K562 (cell line): Measurements from ENCODE around the gene MMEL1. TPM values are rescaled to one million over a fixed set of nuclear protein-coding genes. Genes with fewer than 3 reads are reported as not detected.
A peak's percentile ranks its signal among the peaks of the same experiment; 100 is the strongest.

Experiments
- ARID3B ChIP-seq: fragments of 250-450 bp; sonication (Bioruptor Pico); IDR thresholded peaks from 2 replicates; pipeline ENCODE4 v1.4.0; 2020; ENCODE audit warnings: borderline replicate concordance
- CBX1 ChIP-seq: sonication (generic); IDR thresholded peaks from 2 replicates; pipeline ENCODE4 v1.6.1; 2016; ENCODE audit warnings: antibody characterized with exemption, low read depth, mild to moderate bottlenecking
- ETV1 ChIP-seq: fragments of 450-650 bp; conservative IDR thresholded peaks from 2 replicates; pipeline ENCODE4 v1.6.1; 2016; ENCODE audit warnings: missing genetic modification characterization, control low read depth, low read depth, missing compliant biosample characterization
- FOXP1 ChIP-seq: sonication (generic); formaldehyde crosslinking; IDR thresholded peaks from 2 replicates; pipeline ENCODE4 v1.8.0; 2022; ENCODE audit warnings: mild to moderate bottlenecking, missing genetic modification reagents
- L3MBTL2 ChIP-seq: fragments of 450-650 bp; IDR thresholded peaks from 2 replicates; pipeline ENCODE4 v1.6.1; 2016; ENCODE audit warnings: mild to moderate bottlenecking, moderate library complexity
- polyA plus RNA-seq, 8 experiments: library from polyadenylated mRNA; depleted of rRNA in 4 of 8; stranded (reverse) in 5 of 8; unstranded in 3 of 8; fragments of >200 nt; fragmentation: Nextera tagmentation in 2 of 8; fragmentation: Illumina TruSeq in 1 of 8; extraction: Ambion mirVana in 2 of 8; extraction: Trizol in 1 of 8; gene quantifications; 2 replicates each; pipeline versions ENCODE4 v1.2.1 to v1.2.3, GENCODE V29; 2011 to 2014; ENCODE audit warnings: inconsistent platforms in 1 of 8, missing spikeins in 1 of 8
- total RNA-seq, 7 experiments: library from RNA; depleted of rRNA in 6 of 7; stranded (reverse); fragments of >200 nt in 6 of 7; fragmentation: Illumina TruSeq in 2 of 7; extraction: Trizol in 2 of 7; gene quantifications; 2 replicates each; pipeline versions ENCODE4 v1.2.1 to v1.2.3, GENCODE V29; 2011 to 2021; ENCODE audit warnings: low replicate concordance in 1 of 7
- TF ChIP-seq, protein P1 (sequence below): fragments of 450-650 bp; IDR thresholded peaks from 2 replicates; pipeline ENCODE4 v1.6.1; 2016; ENCODE audit warnings: low read depth

Gene MMEL1
- total and polyA plus RNA-seq, 9 of the 15 experiments (the other 6 are each of a cell fraction or from before 2014, with no cell fraction given) = not detected

DNA sequence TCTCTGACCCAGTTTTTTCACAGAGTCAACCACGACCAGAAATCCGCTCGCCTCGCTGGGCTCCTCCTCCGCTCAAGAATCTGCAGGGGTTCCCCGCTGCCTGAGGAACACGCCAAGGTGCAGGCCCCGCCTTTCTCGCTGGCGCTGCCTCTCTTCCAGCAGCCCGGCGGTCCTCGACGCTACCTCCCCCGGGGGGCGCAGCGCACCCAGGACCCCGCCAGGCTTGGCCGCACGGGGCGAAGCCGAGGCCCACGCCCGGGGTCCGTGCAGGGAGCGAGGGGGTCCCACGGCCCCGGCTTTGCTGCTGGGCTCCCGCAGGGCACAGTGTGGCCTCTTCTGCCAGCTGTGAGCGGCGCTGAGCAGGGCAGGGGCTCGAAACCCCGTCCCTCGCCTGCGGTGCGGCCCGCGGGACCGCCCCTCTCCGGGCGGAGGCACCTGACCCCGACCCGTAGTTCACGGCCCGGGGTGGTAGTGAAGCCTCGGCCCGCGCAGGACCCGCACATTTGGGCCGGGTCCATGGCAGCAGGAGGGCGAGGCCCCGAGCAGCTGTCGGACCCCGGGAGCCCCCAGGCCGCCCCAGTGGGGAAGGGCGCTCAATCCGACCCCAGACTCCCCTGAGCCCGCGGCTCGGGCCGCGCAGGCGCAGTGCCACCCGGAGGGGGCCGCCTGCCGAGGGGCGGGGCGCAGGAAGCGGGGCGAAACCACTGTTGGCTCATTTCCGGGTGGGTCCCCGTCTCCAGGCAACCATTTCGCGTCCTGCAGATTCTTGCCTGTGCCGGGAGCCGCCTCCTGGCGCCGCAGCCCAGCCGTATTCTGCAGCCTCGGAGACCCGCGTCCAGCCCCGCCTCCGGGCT lies 10.0 kb upstream of the MMEL1 start (continued):
- TF ChIP-seq, protein P1, sequence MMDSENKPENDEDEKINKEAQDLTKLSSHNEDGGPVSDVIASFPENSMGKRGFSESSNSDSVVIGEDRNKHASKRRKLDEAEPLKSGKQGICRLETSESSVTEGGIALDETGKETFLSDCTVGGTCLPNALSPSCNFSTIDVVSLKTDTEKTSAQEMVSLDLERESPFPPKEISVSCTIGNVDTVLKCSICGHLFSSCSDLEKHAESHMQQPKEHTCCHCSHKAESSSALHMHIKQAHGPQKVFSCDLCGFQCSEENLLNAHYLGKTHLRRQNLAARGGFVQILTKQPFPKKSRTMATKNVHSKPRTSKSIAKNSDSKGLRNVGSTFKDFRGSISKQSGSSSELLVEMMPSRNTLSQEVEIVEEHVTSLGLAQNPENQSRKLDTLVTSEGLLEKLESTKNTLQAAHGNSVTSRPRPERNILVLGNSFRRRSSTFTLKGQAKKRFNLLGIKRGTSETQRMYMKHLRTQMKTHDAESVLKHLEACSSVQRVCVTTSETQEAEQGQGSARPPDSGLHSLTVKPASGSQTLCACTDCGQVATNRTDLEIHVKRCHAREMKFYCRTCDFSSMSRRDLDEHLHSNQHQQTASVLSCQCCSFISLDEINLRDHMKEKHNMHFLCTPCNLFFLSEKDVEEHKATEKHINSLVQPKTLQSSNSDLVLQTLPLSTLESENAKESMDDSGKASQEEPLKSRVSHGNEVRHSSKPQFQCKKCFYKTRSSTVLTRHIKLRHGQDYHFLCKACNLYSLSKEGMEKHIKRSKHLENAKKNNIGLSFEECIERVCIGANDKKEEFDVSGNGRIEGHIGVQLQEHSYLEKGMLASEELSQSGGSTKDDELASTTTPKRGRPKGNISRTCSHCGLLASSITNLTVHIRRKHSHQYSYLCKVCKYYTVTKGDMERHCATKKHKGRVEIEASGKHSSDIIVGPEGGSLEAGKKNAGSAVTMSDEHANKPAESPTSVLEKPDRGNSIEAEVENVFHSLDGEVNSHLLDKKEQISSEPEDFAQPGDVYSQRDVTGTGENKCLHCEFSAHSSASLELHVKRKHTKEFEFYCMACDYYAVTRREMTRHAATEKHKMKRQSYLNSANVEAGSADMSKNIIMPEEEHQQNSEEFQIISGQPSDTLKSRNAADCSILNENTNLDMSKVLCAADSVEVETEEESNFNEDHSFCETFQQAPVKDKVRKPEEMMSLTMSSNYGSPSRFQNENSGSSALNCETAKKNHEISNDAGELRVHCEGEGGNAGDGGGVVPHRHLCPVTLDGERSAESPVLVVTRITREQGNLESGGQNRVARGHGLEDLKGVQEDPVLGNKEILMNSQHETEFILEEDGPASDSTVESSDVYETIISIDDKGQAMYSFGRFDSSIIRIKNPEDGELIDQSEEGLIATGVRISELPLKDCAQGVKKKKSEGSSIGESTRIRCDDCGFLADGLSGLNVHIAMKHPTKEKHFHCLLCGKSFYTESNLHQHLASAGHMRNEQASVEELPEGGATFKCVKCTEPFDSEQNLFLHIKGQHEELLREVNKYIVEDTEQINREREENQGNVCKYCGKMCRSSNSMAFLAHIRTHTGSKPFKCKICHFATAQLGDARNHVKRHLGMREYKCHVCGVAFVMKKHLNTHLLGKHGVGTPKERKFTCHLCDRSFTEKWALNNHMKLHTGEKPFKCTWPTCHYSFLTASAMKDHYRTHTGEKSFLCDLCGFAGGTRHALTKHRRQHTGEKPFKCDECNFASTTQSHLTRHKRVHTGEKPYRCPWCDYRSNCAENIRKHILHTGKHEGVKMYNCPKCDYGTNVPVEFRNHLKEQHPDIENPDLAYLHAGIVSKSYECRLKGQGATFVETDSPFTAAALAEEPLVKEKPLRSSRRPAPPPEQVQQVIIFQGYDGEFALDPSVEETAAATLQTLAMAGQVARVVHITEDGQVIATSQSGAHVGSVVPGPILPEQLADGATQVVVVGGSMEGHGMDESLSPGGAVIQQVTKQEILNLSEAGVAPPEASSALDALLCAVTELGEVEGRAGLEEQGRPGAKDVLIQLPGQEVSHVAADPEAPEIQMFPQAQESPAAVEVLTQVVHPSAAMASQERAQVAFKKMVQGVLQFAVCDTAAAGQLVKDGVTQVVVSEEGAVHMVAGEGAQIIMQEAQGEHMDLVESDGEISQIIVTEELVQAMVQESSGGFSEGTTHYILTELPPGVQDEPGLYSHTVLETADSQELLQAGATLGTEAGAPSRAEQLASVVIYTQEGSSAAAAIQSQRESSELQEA = peak; percentile 88
- TF ChIP-seq ETV1 (peak; percentile 41; the same call in 1 of the 2 replicates), CBX1 (0 out of 2 replicates have a peak, but pooled peaks have one; percentile 39), ARID3B (CRISPR knock-in tag) (peak; percentile 82; the same call in 1 of the 2 replicates), FOXP1 (CRISPR knock-in tag) (peak; percentile 67; the same call in 1 of the 2 replicates), L3MBTL2 (peak; percentile 93)
